ENCODE measurements around the gene R3HDM2.

The R3HDM2 gene

DNA sequence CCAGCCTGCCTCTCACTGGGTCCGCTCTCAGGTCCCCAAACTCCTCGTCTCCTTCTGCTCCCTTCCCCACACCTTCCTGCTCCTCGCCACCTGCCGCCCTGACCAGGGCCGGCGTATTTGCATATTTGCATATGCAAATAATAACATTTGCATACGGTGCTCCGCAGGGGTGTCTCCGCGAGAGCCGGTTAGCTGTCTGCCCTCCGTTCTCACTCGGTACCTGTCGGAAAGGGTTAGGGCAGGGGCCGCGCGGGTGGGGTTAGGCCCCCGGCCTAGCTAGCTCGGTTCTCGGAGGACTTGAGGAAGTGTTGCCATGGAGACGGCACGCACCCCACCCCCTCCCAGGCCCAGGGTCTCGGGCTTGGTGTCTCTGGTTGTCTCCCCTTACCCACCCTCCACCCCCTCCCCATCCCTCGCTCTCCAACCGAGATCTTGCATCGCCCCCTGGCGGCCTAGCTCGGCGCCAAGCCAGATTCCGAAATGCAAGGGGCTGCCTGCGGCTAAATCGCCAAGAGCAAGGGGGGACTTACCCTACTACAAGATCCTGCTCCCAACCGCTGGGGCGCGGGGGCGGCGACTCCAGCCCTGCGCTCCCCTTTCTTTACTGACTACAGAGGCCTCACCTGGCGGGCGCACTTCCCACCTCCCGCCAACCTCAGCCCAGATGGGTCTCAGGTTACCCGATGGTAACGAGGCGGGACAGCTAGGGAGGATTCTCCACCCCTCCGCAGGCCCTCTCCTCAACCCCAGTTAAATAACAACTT lies 188.0 kb downstream of the R3HDM2 start:
- 2% methylated on average over 41 of the region's 45 CpGs for WGBS
- Histone ChIP-seq H3K79me1 (replicated peaks; ENCODE audit: low read length, poor library complexity, severe bottlenecking) (no peaks in the 10 kb centered on the region), H3K9me3 (ENCODE audit: control insufficient read depth, low read length) (no peaks in the 10 kb centered on the region), H4K91ac (ENCODE audit: low read length) (no peak overlapping the region), H3K27me3 (ENCODE audit: control insufficient read depth in 1 of 2, insufficient read depth in 1 of 2, low read length in 2 of 2) (peaks cover 37 to 65% of the 10 kb centered on the region in 2 experiments), H2BK5ac (ENCODE audit: low read depth, low read length, poor library complexity, severe bottlenecking) (no peak overlapping the region), H3K23ac (ENCODE audit: low read length in 2 of 2) (peak overlapping the region in 1 of 2 experiments; percentile 86), H2AK5ac (ENCODE audit: low read length, severe bottlenecking) (no peak overlapping the region), H3K36me3 (ENCODE audit: control insufficient read depth in 1 of 2, insufficient read depth in 2 of 2, low read depth in 1 of 2, low read length in 2 of 2) (no peaks in the 10 kb centered on the region), H2BK15ac (ENCODE audit: low read depth, poor library complexity, severe bottlenecking) (no peak overlapping the region), H3K4ac (ENCODE audit: low read depth in 1 of 2, low read length in 2 of 2) (no peak overlapping the region), H3K9ac (ENCODE audit: low read length) (peak overlapping the region; percentile 57), H3K18ac (ENCODE audit: low read depth in 1 of 2, low read length in 2 of 2) (no peak overlapping the region), H3K14ac (ENCODE audit: low read length in 2 of 2) (no peak overlapping the region), H3K27ac (ENCODE audit: low read length, poor library complexity, severe bottlenecking) (no peak overlapping the region), H2BK12ac (ENCODE audit: low read length in 2 of 2) (no peak overlapping the region), H3K4me3 (ENCODE audit: insufficient read depth in 1 of 2, low read depth in 1 of 2, low read length in 2 of 2) (peak overlapping the region; percentile 19 to 59), H4K8ac (ENCODE audit: low read length) (no peak overlapping the region), H3K4me1 (ENCODE audit: control insufficient read depth, insufficient read depth, low read depth, low read length) (peaks cover 44% of the 10 kb centered on the region), H2AFZ (ENCODE audit: low read depth, low read length) (no peak overlapping the region), H2BK120ac (ENCODE audit: low read depth, low read length) (no peak overlapping the region), H3K4me2 (ENCODE audit: low read length, poor library complexity, severe bottlenecking) (peak overlapping the region; percentile 69)
- peak; percentile 63 for DNase-seq

DNA sequence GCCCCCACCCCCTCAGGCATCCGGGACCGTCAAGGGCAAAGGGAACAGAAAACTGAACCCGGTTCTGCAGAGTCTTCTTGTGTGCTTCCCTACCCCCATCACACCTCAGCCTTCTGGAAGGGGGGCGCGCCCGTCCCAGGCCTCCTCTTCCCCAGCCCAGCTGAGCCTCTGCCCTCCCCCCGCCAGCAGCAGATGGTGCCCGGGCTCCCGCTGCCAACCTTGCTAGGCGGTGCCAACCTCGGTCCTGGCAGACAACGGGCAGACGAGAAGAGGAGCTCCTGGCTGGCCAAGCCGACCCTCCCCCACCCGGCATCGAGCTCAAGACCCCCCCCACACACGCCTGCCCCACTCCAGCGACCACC lies 188.5 kb downstream of the R3HDM2 start:
- Histone ChIP-seq H3K4me2 (ENCODE audit: low read length, poor library complexity, severe bottlenecking) (peak overlapping the region; percentile 69), H3K18ac (ENCODE audit: low read depth in 1 of 2, low read length in 2 of 2) (no peak overlapping the region)
- WGBS: 8% methylated on average over 18 of the region's 18 CpGs

DNA sequence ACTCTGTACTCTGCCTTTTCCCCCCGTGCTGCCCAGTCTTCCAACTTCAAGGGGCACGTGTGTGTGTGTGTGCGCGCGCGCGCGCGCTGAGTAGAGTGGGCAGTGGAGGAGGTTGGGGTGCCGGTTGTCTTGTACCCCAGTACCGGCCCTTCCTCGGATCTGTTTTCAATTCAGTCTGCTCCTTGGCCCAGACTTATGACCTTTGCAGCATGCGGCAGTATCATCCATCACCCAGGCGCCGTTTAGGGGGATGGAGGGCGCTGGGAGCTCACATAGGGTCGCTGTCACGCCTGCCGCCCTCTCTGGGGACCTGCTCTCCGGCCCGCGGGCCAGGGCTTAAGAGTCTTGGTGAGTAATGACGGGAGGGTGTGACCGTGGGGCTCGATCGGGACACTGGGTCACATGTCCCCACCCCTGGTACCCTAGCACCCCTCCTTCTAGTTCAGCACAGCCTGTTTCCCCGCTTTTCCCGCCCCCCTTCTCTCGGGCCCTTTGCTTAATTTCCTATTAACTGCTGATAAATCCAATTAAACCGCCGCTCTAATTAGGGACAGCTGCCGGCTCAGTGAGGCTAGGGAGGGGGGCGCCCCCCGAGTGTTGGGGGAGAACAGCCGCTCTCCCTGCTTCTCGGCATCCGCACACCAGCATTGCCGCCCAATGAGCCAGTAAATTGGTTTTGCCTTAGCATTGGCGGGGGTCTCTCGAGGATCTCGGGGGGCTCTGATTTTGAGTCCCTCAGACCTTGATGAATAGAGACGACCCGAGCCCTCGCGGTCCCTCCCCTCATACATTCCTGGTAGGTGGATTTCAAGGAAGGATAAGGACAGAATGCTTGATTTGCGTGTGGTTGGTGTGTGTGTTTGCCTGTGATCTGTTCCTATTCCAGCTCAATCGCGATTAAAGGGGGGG lies 189.2 kb downstream of the R3HDM2 start:
- Histone ChIP-seq H4K91ac (ENCODE audit: low read length) (no peak overlapping the region), H2BK15ac (ENCODE audit: low read depth, poor library complexity, severe bottlenecking) (no peak overlapping the region), H4K8ac (ENCODE audit: low read length) (no peak overlapping the region), H2AFZ (ENCODE audit: low read depth, low read length) (no peak overlapping the region), H3K27me3 (ENCODE audit: control insufficient read depth in 1 of 2, insufficient read depth in 1 of 2, low read length in 2 of 2) (peaks cover 48 to 77% of the 10 kb centered on the region in 2 experiments), H3K79me1 (replicated peaks; ENCODE audit: low read length, poor library complexity, severe bottlenecking) (no peaks in the 10 kb centered on the region), H3K4me2 (ENCODE audit: low read length, poor library complexity, severe bottlenecking) (no peak overlapping the region), H2BK12ac (ENCODE audit: low read length in 2 of 2) (no peak overlapping the region), H2BK120ac (ENCODE audit: low read depth, low read length) (no peak overlapping the region), H3K23ac (ENCODE audit: low read length in 2 of 2) (no peak overlapping the region), H3K27ac (ENCODE audit: low read length, poor library complexity, severe bottlenecking) (no peak overlapping the region), H2AK5ac (ENCODE audit: low read length, severe bottlenecking) (no peak overlapping the region), H2BK5ac (ENCODE audit: low read depth, low read length, poor library complexity, severe bottlenecking) (no peak overlapping the region), H3K4me3 (ENCODE audit: insufficient read depth in 1 of 2, low read depth in 1 of 2, low read length in 2 of 2) (no peak overlapping the region), H3K36me3 (ENCODE audit: control insufficient read depth in 1 of 2, insufficient read depth in 2 of 2, low read depth in 1 of 2, low read length in 2 of 2) (no peaks in the 10 kb centered on the region), H3K9ac (ENCODE audit: low read length) (peak overlapping the region; percentile 88), H3K18ac (ENCODE audit: low read depth in 1 of 2, low read length in 2 of 2) (no peak overlapping the region), H3K4me1 (ENCODE audit: control insufficient read depth, insufficient read depth, low read depth, low read length) (peaks cover 47% of the 10 kb centered on the region), H3K4ac (ENCODE audit: low read depth in 1 of 2, low read length in 2 of 2) (no peak overlapping the region), H3K14ac (ENCODE audit: low read length in 2 of 2) (no peak overlapping the region), H3K9me3 (ENCODE audit: control insufficient read depth, low read length) (no peaks in the 10 kb centered on the region)
- WGBS: 18% methylated on average over 24 of the region's 48 CpGs
- DNase-seq: peak; percentile 32

More for the DNA sequence above, 188.5 kb downstream of the R3HDM2 start:
- Histone ChIP-seq H2AFZ (ENCODE audit: low read depth, low read length) (no peak overlapping the region), H3K23ac (ENCODE audit: low read length in 2 of 2) (no peak overlapping the region), H2BK120ac (ENCODE audit: low read depth, low read length) (no peak overlapping the region), H2BK5ac (ENCODE audit: low read depth, low read length, poor library complexity, severe bottlenecking) (no peak overlapping the region), H4K91ac (ENCODE audit: low read length) (no peak overlapping the region), H3K36me3 (ENCODE audit: control insufficient read depth in 1 of 2, insufficient read depth in 2 of 2, low read depth in 1 of 2, low read length in 2 of 2) (no peaks in the 10 kb centered on the region), H2BK12ac (ENCODE audit: low read length in 2 of 2) (no peak overlapping the region), H3K9ac (ENCODE audit: low read length) (no peak overlapping the region), H3K9me3 (ENCODE audit: control insufficient read depth, low read length) (no peaks in the 10 kb centered on the region), H3K27ac (ENCODE audit: low read length, poor library complexity, severe bottlenecking) (no peak overlapping the region), H3K14ac (ENCODE audit: low read length in 2 of 2) (no peak overlapping the region), H3K4me3 (ENCODE audit: insufficient read depth in 1 of 2, low read depth in 1 of 2, low read length in 2 of 2) (no peak overlapping the region), H4K8ac (ENCODE audit: low read length) (no peak overlapping the region), H2BK15ac (ENCODE audit: low read depth, poor library complexity, severe bottlenecking) (no peak overlapping the region), H2AK5ac (ENCODE audit: low read length, severe bottlenecking) (no peak overlapping the region), H3K79me1 (replicated peaks; ENCODE audit: low read length, poor library complexity, severe bottlenecking) (no peaks in the 10 kb centered on the region), H3K27me3 (ENCODE audit: control insufficient read depth in 1 of 2, insufficient read depth in 1 of 2, low read length in 2 of 2) (peaks cover 42 to 70% of the 10 kb centered on the region in 2 experiments), H3K4me1 (ENCODE audit: control insufficient read depth, insufficient read depth, low read depth, low read length) (peaks cover 47% of the 10 kb centered on the region), H3K4ac (ENCODE audit: low read depth in 1 of 2, low read length in 2 of 2) (no peak overlapping the region)
- DNase-seq: no peak

DNA sequence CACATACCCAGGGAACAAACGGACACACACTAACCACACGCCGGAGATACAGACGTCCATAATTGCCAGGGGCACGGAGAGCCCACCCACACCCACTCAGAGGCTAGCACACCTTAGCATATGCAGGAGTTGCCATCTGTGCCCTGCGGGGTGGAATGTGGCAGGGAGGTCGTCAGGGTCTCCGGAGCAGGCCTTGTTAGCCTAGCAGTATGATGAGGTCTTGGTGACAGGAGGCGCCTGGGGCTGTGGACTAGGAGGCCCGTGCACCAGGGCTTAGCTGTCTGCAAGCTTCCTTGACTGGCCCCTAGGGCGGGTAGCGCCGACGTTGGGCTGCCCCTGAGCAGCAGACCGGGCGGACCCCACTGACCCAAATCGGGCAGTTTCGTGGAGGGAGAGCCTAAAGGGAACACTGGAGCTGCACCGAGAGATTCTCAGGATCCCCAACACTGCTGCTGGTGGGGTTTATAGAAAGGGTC lies 189.9 kb downstream of the R3HDM2 start:
- H3K18ac ChIP-seq (ENCODE audit: low read depth in 1 of 2, low read length in 2 of 2): no peak overlapping the region

More for the DNA sequence above, 189.9 kb downstream of the R3HDM2 start:
- WGBS: 11% methylated on average over 18 of the region's 19 CpGs
- Histone ChIP-seq H2AK5ac (ENCODE audit: low read length, severe bottlenecking) (no peak overlapping the region), H3K4me2 (ENCODE audit: low read length, poor library complexity, severe bottlenecking) (peak overlapping the region; percentile 98), H3K27ac (ENCODE audit: low read length, poor library complexity, severe bottlenecking) (no peak overlapping the region), H2BK120ac (ENCODE audit: low read depth, low read length) (no peak overlapping the region), H2BK12ac (ENCODE audit: low read length in 2 of 2) (no peak overlapping the region), H4K91ac (ENCODE audit: low read length) (peak overlapping the region; percentile 14), H2BK15ac (ENCODE audit: low read depth, poor library complexity, severe bottlenecking) (peak overlapping the region; percentile 63), H3K27me3 (ENCODE audit: control insufficient read depth in 1 of 2, insufficient read depth in 1 of 2, low read length in 2 of 2) (peaks cover 48 to 84% of the 10 kb centered on the region in 2 experiments), H3K9ac (ENCODE audit: low read length) (peak overlapping the region; percentile 88), H3K23ac (ENCODE audit: low read length in 2 of 2) (no peak overlapping the region), H3K36me3 (ENCODE audit: control insufficient read depth in 1 of 2, insufficient read depth in 2 of 2, low read depth in 1 of 2, low read length in 2 of 2) (peaks cover 0 to 5% of the 10 kb centered on the region in 2 experiments), H2BK5ac (ENCODE audit: low read depth, low read length, poor library complexity, severe bottlenecking) (no peak overlapping the region), H2AFZ (ENCODE audit: low read depth, low read length) (no peak overlapping the region), H3K9me3 (ENCODE audit: control insufficient read depth, low read length) (no peaks in the 10 kb centered on the region), H3K4me1 (ENCODE audit: control insufficient read depth, insufficient read depth, low read depth, low read length) (peaks cover 47% of the 10 kb centered on the region), H3K4me3 (ENCODE audit: insufficient read depth in 1 of 2, low read depth in 1 of 2, low read length in 2 of 2) (peak overlapping the region in 1 of 2 experiments; percentile 81), H3K4ac (ENCODE audit: low read depth in 1 of 2, low read length in 2 of 2) (no peak overlapping the region), H3K79me1 (replicated peaks; ENCODE audit: low read length, poor library complexity, severe bottlenecking) (no peaks in the 10 kb centered on the region), H3K14ac (ENCODE audit: low read length in 2 of 2) (no peak overlapping the region), H4K8ac (ENCODE audit: low read length) (no peak overlapping the region)
- DNase-seq: peak; percentile 56

All from mesenchymal stem cell (in vitro differentiated cells and primary cell).